Suprapubic skin (tissue), 4 donors: Measurements from ENCODE around the gene NTPCR.

Source experiments
- POLR2A ChIP-seq, 2 donors: fragments of 450-650 bp; IDR thresholded peaks; one replicate each; pipeline ENCODE4 v1.6.1; 2017; ENCODE audit warnings: antibody characterized with exemption in 2 of 2, mild to moderate bottlenecking in 2 of 2, moderate library complexity in 2 of 2
- POLR2AphosphoS5 ChIP-seq, 3 donors: sonication (generic); formaldehyde crosslinking; IDR thresholded peaks; one replicate each; pipeline ENCODE4 v1.6.1; 2017; ENCODE audit warnings: antibody characterized with exemption in 3 of 3

DNA sequence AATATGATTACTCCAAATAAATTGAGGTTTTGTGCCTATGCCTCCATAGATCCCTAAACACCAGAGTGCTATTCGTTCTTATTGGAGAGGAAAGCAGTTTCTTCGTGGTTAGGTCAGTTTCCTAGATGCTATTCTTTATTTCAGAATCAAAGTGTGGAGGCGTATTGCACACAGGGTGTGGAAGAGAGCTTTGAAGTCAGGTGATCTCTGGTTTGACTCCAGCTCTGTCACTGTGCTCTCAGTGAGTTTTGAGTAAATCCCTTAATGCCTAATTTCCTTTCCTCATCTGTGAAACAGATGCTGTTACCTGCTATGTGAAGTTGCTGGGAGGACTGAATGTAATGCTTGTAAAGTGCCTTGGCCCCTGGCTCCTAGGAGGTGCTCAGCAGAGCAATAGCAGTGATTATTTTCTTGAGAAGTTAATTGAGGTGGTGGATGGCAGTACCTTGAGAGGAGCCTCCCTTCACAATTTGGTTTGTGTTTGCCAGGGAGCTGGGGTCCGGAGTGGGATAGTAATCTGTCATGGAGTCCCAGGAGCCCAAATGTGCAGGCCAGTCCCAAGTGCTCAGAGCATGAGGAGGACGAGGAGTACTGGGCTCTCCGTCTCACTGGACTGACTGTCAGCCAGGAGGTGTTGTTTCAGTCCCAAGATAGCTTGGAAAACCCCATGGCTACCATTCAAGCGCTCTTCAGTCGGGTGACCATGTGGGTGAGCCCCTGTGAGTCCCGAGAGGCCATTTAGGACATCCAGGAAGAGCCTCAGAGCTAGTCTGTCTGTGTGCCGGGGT, 14.9 kb downstream of the NTPCR start:
- TF ChIP-seq POLR2A (IDR thresholded peaks at IDR 0.05) (no peak), POLR2AphosphoS5 (IDR thresholded peaks at IDR 0.05) (no peak)
